Activated CD8-positive, alpha-beta memory T cell treated with anti-CD3 and anti-CD28 coated beads for 4 hours (primary cell): ENCODE results near the gene TGM5.
A peak's percentile ranks its signal among the peaks of the same experiment; 100 is the strongest.

Experiments
- DNase-seq, 2 donors: peaks; one replicate each; pipeline ENCODE4 v3.0.0-alpha.2; 2020; ENCODE audit warnings: low read depth in 2 of 2

Gene TGM5

GRCh38 chr15:43196760-43197548 lies 69.8 kb downstream of the TGM5 start:
- no peak for DNase-seq

- DNase-seq: no peak
Measured at GRCh38 chr15:43194795-43195194, 71.9 kb downstream of the TGM5 start.

GRCh38 chr15:43193710-43194109 lies 73.0 kb downstream of the TGM5 start:
- DNase-seq: no peak

- DNase-seq: no peak
Measured at GRCh38 chr15:43190178-43190577, 76.5 kb downstream of the TGM5 start.

- DNase-seq: no peak
Measured at GRCh38 chr15:43189296-43189695, 77.4 kb downstream of the TGM5 start.

GRCh38 chr15:43187544-43188155 lies 79.1 kb downstream of the TGM5 start:
- no peak for DNase-seq

GRCh38 chr15:43186003-43186353 lies 80.8 kb downstream of the TGM5 start:
- no peak for DNase-seq

GRCh38 chr15:43185157-43186002 lies 81.3 kb downstream of the TGM5 start, which contains the start of gene CCNDBP1:
Gene CCNDBP1, plus strand, starts transcription at chr15:43185403. Its CDS starts 96 bp downstream, at chr15:43185499.
- DNase-seq: peak; percentile 66 to 72

GRCh38 chr15:43184407-43185124 lies 82.2 kb downstream of the TGM5 start:
- no peak for DNase-seq

- DNase-seq: no peak
Measured at GRCh38 chr15:43183270-43183669, 83.5 kb downstream of the TGM5 start.
